Measurements from ENCODE around the gene KCNH6.

KCNH6 gene

DNA sequence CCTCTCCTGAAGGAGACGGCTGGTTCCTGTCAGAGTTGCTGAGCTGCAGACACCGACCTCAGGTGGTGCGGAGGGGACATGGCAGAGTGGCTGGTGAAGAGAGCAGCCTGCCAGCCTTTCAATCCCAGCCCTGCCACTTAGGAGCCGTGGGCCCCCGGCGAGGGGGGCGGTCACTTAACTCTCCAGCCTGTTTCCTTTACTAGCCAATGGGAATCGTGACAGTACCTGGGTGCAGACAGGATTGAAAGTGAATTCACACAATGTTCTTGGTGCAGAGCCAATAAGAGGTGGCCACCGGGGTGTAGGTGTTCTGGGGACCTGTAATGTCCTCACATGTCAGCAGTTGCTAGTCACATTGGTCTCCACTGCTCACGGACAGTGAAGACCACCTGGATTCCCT lies 32.8 kb upstream of the KCNH6 start:
- no peaks in the 10 kb centered on the region for H3K4me1 ChIP-seq (ENCODE audit: control insufficient read depth in 1 of 2, insufficient read depth in 1 of 2, low read depth in 1 of 2, low read length in 1 of 2)
- H3K4me3 ChIP-seq (ENCODE audit: low read depth in 1 of 2, low read length in 1 of 2), result no peak overlapping the region
- no peaks in the 10 kb centered on the region for H3K27me3 ChIP-seq
- H3K27ac ChIP-seq, result no peak overlapping the region
- TF ChIP-seq, protein P1, sequence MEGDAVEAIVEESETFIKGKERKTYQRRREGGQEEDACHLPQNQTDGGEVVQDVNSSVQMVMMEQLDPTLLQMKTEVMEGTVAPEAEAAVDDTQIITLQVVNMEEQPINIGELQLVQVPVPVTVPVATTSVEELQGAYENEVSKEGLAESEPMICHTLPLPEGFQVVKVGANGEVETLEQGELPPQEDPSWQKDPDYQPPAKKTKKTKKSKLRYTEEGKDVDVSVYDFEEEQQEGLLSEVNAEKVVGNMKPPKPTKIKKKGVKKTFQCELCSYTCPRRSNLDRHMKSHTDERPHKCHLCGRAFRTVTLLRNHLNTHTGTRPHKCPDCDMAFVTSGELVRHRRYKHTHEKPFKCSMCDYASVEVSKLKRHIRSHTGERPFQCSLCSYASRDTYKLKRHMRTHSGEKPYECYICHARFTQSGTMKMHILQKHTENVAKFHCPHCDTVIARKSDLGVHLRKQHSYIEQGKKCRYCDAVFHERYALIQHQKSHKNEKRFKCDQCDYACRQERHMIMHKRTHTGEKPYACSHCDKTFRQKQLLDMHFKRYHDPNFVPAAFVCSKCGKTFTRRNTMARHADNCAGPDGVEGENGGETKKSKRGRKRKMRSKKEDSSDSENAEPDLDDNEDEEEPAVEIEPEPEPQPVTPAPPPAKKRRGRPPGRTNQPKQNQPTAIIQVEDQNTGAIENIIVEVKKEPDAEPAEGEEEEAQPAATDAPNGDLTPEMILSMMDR (IDR thresholded peaks at IDR 0.05), result no peak
- no peaks in the 10 kb centered on the region for H3K36me3 ChIP-seq
- no peaks in the 10 kb centered on the region for H3K9me3 ChIP-seq

DNA sequence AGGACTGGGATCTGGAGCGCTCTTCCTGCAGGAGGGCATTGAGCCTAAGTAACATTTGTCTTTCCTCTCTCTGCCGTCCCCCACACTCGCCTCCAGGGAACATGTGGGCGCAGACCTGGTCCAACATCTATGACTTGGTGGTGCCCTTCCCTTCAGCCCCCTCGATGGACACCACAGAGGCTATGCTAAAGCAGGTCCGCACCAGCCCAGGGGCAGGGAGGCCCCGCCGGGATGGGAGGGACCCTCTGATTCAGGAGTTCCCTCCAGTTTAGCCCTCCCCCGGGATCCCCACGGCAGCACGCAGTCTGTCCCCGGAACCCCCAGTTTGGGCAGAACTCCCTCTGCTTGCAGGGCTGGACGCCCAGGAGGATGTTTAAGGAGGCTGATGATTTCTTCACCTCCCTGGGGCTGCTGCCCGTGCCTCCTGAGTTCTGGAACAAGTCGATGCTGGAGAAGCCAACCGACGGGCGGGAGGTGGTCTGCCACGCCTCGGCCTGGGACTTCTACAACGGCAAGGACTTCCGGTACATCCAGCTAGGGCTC lies 32.2 kb upstream of the KCNH6 start:
- H3K4me3 ChIP-seq (ENCODE audit: low read depth in 1 of 2, low read length in 1 of 2), result no peak overlapping the region
- H3K27ac ChIP-seq, result no peak overlapping the region
- H3K4me1 ChIP-seq (ENCODE audit: control insufficient read depth in 1 of 2, insufficient read depth in 1 of 2, low read depth in 1 of 2, low read length in 1 of 2), result no peaks in the 10 kb centered on the region
- H3K9me3 ChIP-seq, result no peaks in the 10 kb centered on the region
- TF ChIP-seq, protein P1 (IDR thresholded peaks at IDR 0.05), result no peak
- H3K36me3 ChIP-seq, result no peaks in the 10 kb centered on the region
- H3K27me3 ChIP-seq, result no peaks in the 10 kb centered on the region

DNA sequence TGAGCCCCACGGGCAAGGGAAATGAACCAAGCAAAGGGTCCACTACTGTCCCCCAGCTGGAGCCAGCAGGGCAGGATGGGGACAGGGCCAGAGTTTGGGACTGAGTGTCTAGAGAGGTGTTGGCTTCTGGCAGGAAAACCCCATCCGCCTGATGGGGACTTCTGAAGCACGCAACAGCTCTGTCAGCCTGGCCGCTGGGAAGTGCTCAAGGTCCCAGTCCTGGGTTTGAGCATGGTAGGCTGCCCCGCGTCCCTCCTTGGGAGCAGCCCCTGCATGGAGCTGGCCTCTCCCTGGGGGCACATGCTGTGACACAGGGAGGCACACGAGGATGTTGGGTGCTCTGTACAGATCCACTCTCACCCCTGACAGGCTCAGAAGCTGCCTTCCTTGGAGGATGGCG lies 31.7 kb upstream of the KCNH6 start:
- no peak overlapping the region for H3K27ac ChIP-seq
- no peaks in the 10 kb centered on the region for H3K9me3 ChIP-seq
- no peak overlapping the region for H3K4me3 ChIP-seq (ENCODE audit: low read depth in 1 of 2, low read length in 1 of 2)
- H3K4me1 ChIP-seq (ENCODE audit: control insufficient read depth in 1 of 2, insufficient read depth in 1 of 2, low read depth in 1 of 2, low read length in 1 of 2), result no peaks in the 10 kb centered on the region
- H3K36me3 ChIP-seq, result no peaks in the 10 kb centered on the region
- H3K27me3 ChIP-seq, result no peaks in the 10 kb centered on the region
- TF ChIP-seq, protein P1 (IDR thresholded peaks at IDR 0.05), result no peak

DNA sequence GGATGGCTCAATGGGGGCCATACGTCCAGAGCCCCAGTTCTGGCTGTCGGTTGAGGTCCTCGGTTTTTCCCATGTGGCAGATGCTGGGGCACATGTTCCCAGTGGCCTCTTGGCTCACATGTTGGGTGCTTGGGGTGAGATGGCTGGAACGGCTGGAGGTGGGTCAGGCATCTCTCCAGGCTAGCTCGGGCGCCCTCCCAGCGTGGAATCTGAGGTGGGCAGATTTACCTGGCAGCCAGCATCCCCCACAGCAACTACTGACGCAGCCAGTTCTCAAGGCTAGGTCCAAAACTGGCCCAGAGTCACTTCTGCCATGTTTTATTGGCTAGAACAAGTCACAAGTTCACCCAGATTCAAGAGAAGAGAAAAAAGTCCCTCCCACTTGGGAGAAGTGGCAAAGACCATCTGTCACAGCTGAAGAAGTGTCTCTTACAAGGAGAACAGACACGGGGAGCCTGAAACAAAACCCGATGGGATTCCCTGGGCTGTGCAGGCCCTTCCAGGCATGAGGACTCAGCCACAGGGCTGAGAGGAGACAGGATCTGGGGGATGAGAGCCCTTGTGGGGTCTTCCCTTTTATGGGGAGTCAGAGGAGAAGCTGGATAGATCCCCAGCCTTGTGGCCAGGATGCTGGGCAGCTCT lies 31.1 kb upstream of the KCNH6 start:
- no peak overlapping the region for H3K27ac ChIP-seq
- TF ChIP-seq, protein P1 (IDR thresholded peaks at IDR 0.05), result no peak
- no peaks in the 10 kb centered on the region for H3K36me3 ChIP-seq
- no peaks in the 10 kb centered on the region for H3K27me3 ChIP-seq
- no peak overlapping the region for H3K4me3 ChIP-seq (ENCODE audit: low read depth in 1 of 2, low read length in 1 of 2)
- no peaks in the 10 kb centered on the region for H3K4me1 ChIP-seq (ENCODE audit: control insufficient read depth in 1 of 2, insufficient read depth in 1 of 2, low read depth in 1 of 2, low read length in 1 of 2)
- no peaks in the 10 kb centered on the region for H3K9me3 ChIP-seq

DNA sequence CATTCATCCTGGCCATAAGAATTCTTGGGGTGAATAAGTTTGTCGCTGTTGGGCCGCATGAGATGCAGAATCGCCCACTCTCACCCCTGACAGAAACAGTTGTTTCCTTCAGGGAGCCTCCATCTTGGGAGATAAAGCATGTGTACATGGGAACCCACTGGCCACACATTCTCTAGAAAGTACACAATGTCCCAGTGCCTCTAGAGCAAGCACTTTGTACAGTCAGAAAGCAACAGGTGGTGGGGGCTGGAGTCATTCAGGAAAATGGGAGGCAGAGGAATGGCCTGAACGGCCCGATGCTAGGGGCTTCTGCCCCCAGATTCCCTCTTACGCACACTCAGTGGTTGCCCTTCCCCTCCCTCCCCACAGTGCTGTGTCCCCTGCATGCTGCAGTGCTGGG lies 30.2 kb upstream of the KCNH6 start:
- Histone ChIP-seq H3K36me3 (no peaks in the 10 kb centered on the region), H3K9me3 (no peaks in the 10 kb centered on the region), H3K27ac (no peak overlapping the region), H3K4me3 (ENCODE audit: low read depth in 1 of 2, low read length in 1 of 2) (no peak overlapping the region), H3K4me1 (ENCODE audit: control insufficient read depth in 1 of 2, insufficient read depth in 1 of 2, low read depth in 1 of 2, low read length in 1 of 2) (no peaks in the 10 kb centered on the region), H3K27me3 (no peaks in the 10 kb centered on the region)
- TF ChIP-seq, protein P1 (IDR thresholded peaks at IDR 0.05), result no peak
